Thyroid gland (tissue), 4 donors: ENCODE data around the gene GPBP1L1. TPM values are rescaled to one million over a fixed set of nuclear protein-coding genes. Genes with fewer than 3 reads are reported as not detected.
A peak's percentile ranks its signal among the peaks of the same experiment; 100 is the strongest.

ENCODE experiments used
- DNase-seq, 2 donors: peaks; one replicate each; pipeline ENCODE4 v3.0.0-alpha.2; 2019
- H3K27ac ChIP-seq, 3 donors: fragments of 200-600 bp; sonication (generic); 1 replicate in 2 of 3; 2 replicates in 1 of 3; pipeline ENCODE4 v1.5.1; 2016 to 2019; ENCODE audit warnings: mild to moderate bottlenecking in 1 of 3, moderate library complexity in 1 of 3
- H3K27me3 ChIP-seq: fragments of 200-600 bp; sonication (generic); one replicate; pipeline ENCODE4 v1.5.1; 2019
- H3K36me3 ChIP-seq, 2 donors: fragments of 200-600 bp; sonication (generic); one replicate each; pipeline ENCODE4 v1.5.1; 2016 to 2019
- H3K4me1 ChIP-seq, 2 donors: fragments of 200-600 bp; sonication (generic); one replicate each; pipeline ENCODE4 v1.5.1; 2017 to 2019
- H3K4me3 ChIP-seq, 3 donors: fragments of 200-600 bp; sonication (generic); replicated peaks in 1 of 3; 1 replicate in 2 of 3; 2 replicates in 1 of 3; pipeline ENCODE4 v1.5.1; 2016; ENCODE audit warnings: mild to moderate bottlenecking in 1 of 3
- H3K9me3 ChIP-seq: fragments of 200-600 bp; sonication (generic); one replicate; pipeline ENCODE4 v1.5.1; 2017
- POLR2A ChIP-seq, 2 donors: fragments of 450-650 bp; IDR thresholded peaks; one replicate each; pipeline ENCODE4 v1.6.1; 2017; ENCODE audit warnings: antibody characterized with exemption in 2 of 2, mild to moderate bottlenecking in 2 of 2, moderate library complexity in 1 of 2
- WGBS, 2 donors: methylation state at CpG; one replicate each; pipeline ENCODE4 v1.1.5; 2017; 5-methylcytosine and 5-hydroxymethylcytosine counted together
- intact Hi-C: fragments of 100-400 bp; cut with DNase I; formaldehyde crosslinking; loops from one replicate; pipeline ENCODE4 v1.15.1; 2023
- total RNA-seq, 4 donors: library from RNA; depleted of rRNA; stranded (reverse); fragments of >200 nt; gene quantifications; one replicate each; pipeline ENCODE4 v1.2.3, GENCODE V29; 2016
- TF ChIP-seq, protein P1 (sequence below), 6 experiments: fragments of 200-600 bp in 3 of 6; fragments of 450-650 bp in 3 of 6; sonication (generic) in 3 of 6; IDR thresholded peaks; one replicate each; pipeline ENCODE4 v1.5.1; 2016 to 2019; ENCODE audit warnings: antibody characterized with exemption in 6 of 6, mild to moderate bottlenecking in 2 of 6, inconsistent platforms in 1 of 6, moderate library complexity in 1 of 6

Gene GPBP1L1
- total RNA-seq, 4 donors from 2014 or later = 146 to 220 (median 176) TPM

DNA sequence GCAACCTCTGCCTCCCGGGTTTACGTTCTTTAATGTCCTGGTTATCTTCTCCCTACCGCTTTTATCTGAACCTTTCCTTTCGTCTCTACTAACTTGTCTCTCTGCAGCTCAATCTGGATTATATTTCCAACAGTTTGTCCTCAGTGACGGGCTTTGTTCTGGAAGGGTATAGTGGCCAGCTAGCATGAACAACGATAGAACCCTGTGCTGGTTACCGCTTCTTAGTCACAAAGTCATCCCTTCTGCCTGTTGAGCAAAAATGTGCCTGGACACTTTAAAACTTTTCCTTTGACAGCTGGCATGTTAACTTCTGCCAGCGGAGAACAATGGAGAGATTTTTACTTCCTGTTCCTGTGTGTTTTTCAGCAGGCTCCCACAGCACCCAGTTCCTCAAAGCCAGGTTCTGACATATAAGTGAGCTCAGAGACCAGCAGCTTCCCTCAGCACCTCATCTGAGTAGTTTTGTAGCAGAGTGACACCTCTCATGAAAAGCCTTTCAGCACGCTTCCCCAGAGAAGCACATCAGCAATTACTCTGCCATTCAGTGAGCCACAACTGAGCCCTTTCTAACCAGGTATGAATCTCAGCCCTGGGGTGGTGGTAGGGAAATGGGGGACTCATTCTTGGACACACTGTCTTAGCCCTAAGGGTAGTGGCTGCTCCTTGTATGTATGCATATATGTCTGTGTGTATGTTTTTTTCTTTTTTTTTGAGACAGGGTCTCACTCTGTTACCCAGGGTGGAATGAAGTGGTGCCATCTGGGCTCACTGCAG is 38.9 kb downstream of the GPBP1L1 start:
- Histone ChIP-seq H3K27me3 (no peaks in the 10 kb centered on the region), H3K4me3 (no peak overlapping the region), H3K4me1 (peaks cover 0 to 4% of the 10 kb centered on the region in 2 donors), H3K36me3 (peaks cover 17 to 25% of the 10 kb centered on the region in 2 donors), H3K9me3 (no peaks in the 10 kb centered on the region), H3K27ac (no peak overlapping the region)
- DNase-seq = no peak
- intact Hi-C loops = no loop called here
- TF ChIP-seq, protein P1, sequence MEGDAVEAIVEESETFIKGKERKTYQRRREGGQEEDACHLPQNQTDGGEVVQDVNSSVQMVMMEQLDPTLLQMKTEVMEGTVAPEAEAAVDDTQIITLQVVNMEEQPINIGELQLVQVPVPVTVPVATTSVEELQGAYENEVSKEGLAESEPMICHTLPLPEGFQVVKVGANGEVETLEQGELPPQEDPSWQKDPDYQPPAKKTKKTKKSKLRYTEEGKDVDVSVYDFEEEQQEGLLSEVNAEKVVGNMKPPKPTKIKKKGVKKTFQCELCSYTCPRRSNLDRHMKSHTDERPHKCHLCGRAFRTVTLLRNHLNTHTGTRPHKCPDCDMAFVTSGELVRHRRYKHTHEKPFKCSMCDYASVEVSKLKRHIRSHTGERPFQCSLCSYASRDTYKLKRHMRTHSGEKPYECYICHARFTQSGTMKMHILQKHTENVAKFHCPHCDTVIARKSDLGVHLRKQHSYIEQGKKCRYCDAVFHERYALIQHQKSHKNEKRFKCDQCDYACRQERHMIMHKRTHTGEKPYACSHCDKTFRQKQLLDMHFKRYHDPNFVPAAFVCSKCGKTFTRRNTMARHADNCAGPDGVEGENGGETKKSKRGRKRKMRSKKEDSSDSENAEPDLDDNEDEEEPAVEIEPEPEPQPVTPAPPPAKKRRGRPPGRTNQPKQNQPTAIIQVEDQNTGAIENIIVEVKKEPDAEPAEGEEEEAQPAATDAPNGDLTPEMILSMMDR (IDR thresholded peaks at IDR 0.05) = no peak
- TF ChIP-seq POLR2A (IDR thresholded peaks at IDR 0.05) = no peak
- WGBS, 2 donors = 92% methylated on average over 9 of the region's 9 CpGs

DNA sequence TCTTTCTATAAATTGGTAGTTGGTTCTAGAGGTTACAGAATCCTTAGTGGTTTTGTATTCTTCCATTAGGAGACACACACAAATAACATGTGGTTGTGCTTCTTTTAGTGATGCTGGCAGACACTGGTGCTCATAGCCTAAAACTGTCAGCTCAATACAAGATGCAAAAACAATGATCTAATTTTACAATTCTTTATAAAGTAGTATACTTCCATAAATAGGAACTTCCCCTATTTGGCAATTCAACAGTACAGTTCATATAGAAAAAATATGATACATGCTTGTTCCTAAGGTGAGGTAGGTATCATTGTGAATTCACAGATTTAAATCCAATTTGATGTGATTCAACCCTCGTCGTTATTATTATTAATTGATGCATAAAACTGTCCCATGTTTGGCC is 41.7 kb downstream of the GPBP1L1 start:
- H3K27ac ChIP-seq = peak overlapping the region in 1 of 3 donors; percentile 14
- WGBS, 2 donors = 92 to 93% methylated on average over 2 of the region's 2 CpGs

DNA sequence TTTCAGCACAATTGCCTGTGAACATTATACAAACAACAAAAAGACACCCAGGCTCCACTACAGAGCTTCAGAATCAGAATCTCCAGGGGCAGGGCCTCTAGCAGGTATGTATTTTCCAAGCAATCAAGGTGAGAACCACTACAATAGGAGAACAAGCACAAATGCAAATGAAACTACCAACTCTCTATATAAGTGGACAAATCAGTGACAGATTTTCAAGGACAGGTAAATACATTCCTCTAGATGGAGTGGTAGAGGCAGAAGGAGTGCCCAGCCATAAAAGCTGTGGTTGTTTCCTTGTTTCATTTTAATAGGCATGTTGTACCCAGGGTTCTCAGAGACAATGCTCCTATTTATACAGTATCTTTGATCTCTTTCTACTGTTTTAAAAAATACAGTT is 42.4 kb downstream of the GPBP1L1 start:
- intact Hi-C loops = no loop called here
- H3K4me3 ChIP-seq = no peak overlapping the region
- TF ChIP-seq, protein P1 (IDR thresholded peaks at IDR 0.05) = peak in 4 of 6 experiments; percentile 20 to 40 (median 35)
- no peak for TF ChIP-seq POLR2A (IDR thresholded peaks at IDR 0.05)
- H3K27me3 ChIP-seq = no peaks in the 10 kb centered on the region
- peaks cover 24 to 26% of the 10 kb centered on the region in 2 donors for H3K36me3 ChIP-seq
- peaks cover 0 to 4% of the 10 kb centered on the region in 2 donors for H3K4me1 ChIP-seq
- H3K9me3 ChIP-seq = no peaks in the 10 kb centered on the region
- no peak overlapping the region for H3K27ac ChIP-seq
- DNase-seq = no peak

More for the DNA sequence above, 41.7 kb downstream of the GPBP1L1 start:
- no peak for TF ChIP-seq POLR2A (IDR thresholded peaks at IDR 0.05)
- TF ChIP-seq, protein P1 (IDR thresholded peaks at IDR 0.05) = no peak
- Histone ChIP-seq H3K9me3 (no peaks in the 10 kb centered on the region), H3K4me3 (no peak overlapping the region), H3K36me3 (peaks cover 20 to 22% of the 10 kb centered on the region in 2 donors), H3K4me1 (peaks cover 0 to 4% of the 10 kb centered on the region in 2 donors), H3K27me3 (no peaks in the 10 kb centered on the region)
- no peak for DNase-seq
- intact Hi-C loops = no loop called here

DNA sequence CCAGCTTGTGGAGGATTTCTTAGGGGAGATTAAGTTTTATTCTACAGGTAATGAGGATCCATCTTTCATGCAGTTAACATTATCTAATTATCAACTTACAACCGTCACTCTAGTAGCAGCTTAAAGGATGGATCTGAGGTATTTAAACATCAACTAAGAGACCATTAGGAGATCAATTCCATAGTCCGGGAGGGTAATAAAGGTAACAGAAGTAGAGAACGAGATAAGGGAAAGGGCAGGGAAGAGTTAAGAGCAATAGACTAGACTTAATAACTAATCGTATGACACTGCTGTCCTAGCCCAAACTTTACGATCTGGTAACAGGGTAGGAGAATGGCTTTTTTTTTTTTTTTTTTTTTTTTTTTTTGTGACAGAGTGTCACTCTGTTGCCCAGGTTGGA is 43.0 kb downstream of the GPBP1L1 start:
- Histone ChIP-seq H3K36me3 (peaks cover 25 to 26% of the 10 kb centered on the region in 2 donors), H3K27ac (no peak overlapping the region), H3K4me1 (peaks cover 0 to 4% of the 10 kb centered on the region in 2 donors), H3K27me3 (no peaks in the 10 kb centered on the region), H3K9me3 (no peaks in the 10 kb centered on the region), H3K4me3 (no peak overlapping the region)
- intact Hi-C loops = no loop called here
- TF ChIP-seq, protein P1 (IDR thresholded peaks at IDR 0.05) = no peak
- TF ChIP-seq POLR2A (IDR thresholded peaks at IDR 0.05) = no peak
- DNase-seq = no peak
- 81 to 91% methylated on average over 5 of the region's 5 CpGs for WGBS, 2 donors

- H3K4me1 ChIP-seq = peaks cover 4 to 7% of the 10 kb centered on the region in 2 donors
- no peak for DNase-seq
- no peak overlapping the region for H3K4me3 ChIP-seq
- H3K9me3 ChIP-seq = no peaks in the 10 kb centered on the region
- WGBS, 2 donors = 91 to 100% methylated on average over 1 of the region's 1 CpG
- no peak for TF ChIP-seq POLR2A (IDR thresholded peaks at IDR 0.05)
- H3K36me3 ChIP-seq = peaks cover 30 to 35% of the 10 kb centered on the region in 2 donors
- intact Hi-C loops = no loop called here
- H3K27me3 ChIP-seq = no peaks in the 10 kb centered on the region
- H3K27ac ChIP-seq = no peak overlapping the region
Measured at GRCh38 chr1:45640293-45640692, 46.0 kb downstream of the GPBP1L1 start.
